MCF 10A (cell line): ENCODE data around the gene TREML1. TPM values are rescaled to one million over a fixed set of nuclear protein-coding genes. Genes with fewer than 3 reads are reported as not detected.

ENCODE experiments used
- BruUV-seq: library from RNA; stranded (reverse); fragments of 400-500 nt; replicated peaks from 2 replicates; lab custom pipeline; 2021; lab: Mats Ljungman, UMichigan
- CTCF ChIA-PET: fragments of 300-600 bp; sonication (Branson Sonifier 250); formaldehyde crosslinking; extraction: SDS; loops from one replicate; lab custom pipeline; 2021; ENCODE audit warnings: antibody characterized with exemption, inconsistent platforms; lab: Yijun Ruan, JAX
- POLR2A ChIA-PET: fragments of 300-600, 350-650 bp; sonication (Branson Sonifier 250); formaldehyde crosslinking; extraction: SDS; loops from one replicate; lab custom pipeline; 2020; ENCODE audit warnings: antibody characterized with exemption, inconsistent platforms; lab: Yijun Ruan, JAX
- DNase-seq: peaks from one replicate; pipeline ENCODE4 v3.0.0-alpha.2; 2018; ENCODE audit not compliant: unreplicated experiment
- H3K27ac Mint-ChIP-seq: one replicate; pipeline ENCODE4 v1.8.0; 2022; ENCODE audit warnings: mild to moderate bottlenecking, low read depth, mixed read lengths; ENCODE audit not compliant: unreplicated experiment
- H3K27me3 Mint-ChIP-seq: one replicate; pipeline ENCODE4 v1.8.0; 2022; ENCODE audit warnings: mixed read lengths; ENCODE audit not compliant: insufficient read depth, unreplicated experiment
- H3K36me3 Mint-ChIP-seq: one replicate; pipeline ENCODE4 v1.8.0; 2022; ENCODE audit warnings: mild to moderate bottlenecking, moderate library complexity, mixed read lengths; ENCODE audit not compliant: insufficient read depth, unreplicated experiment
- H3K4me1 Mint-ChIP-seq: one replicate; pipeline ENCODE4 v1.8.0; 2022; ENCODE audit warnings: mixed read lengths; ENCODE audit not compliant: insufficient read depth, unreplicated experiment
- H3K4me3 Mint-ChIP-seq: one replicate; pipeline ENCODE4 v1.8.0; 2022; ENCODE audit warnings: mild to moderate bottlenecking, moderate library complexity, mixed read lengths; ENCODE audit not compliant: unreplicated experiment
- H3K9me3 Mint-ChIP-seq: one replicate; pipeline ENCODE4 v1.8.0; 2022; ENCODE audit warnings: mixed read lengths; ENCODE audit not compliant: unreplicated experiment
- CTCF ChIP-seq: fragments of 200-600 bp; IDR thresholded peaks from one replicate; pipeline ENCODE4 v1.8.0; 2022; ENCODE audit warnings: antibody characterized with exemption, mild to moderate bottlenecking; ENCODE audit not compliant: unreplicated experiment
- intact Hi-C: fragments of 100-400 bp; cut with micrococcal nuclease; formaldehyde crosslinking; loops from 2 replicates; pipeline ENCODE4 v1.14.1; 2022
- total RNA-seq: library from RNA; stranded (reverse); gene quantifications from 2 replicates; pipeline ENCODE4 v1.2.3, GENCODE V29; 2022

Gene TREML1
- total RNA-seq, 1 experiment from 2014 or later: not detected

GRCh38 chr6:41156771-41157170, 2.6 kb upstream of the TREML1 start:
- H3K27me3 Mint-ChIP-seq: no peaks in the 10 kb centered on the region
- no TSS peak for BruUV-seq

GRCh38 chr6:41156001-41156400, 1.9 kb upstream of the TREML1 start:
- Mint-ChIP-seq H3K36me3 (no peaks in the 10 kb centered on the region), H3K4me3 (no peak overlapping the region), H3K9me3 (no peaks in the 10 kb centered on the region), H3K27ac (no peak overlapping the region), H3K4me1 (peaks cover 4% of the 10 kb centered on the region), H3K27me3 (no peaks in the 10 kb centered on the region)
- CTCF ChIA-PET: no interaction called here
- TF ChIP-seq CTCF: no peak
- BruUV-seq: no TSS peak
- DNase-seq: no peak
- intact Hi-C loops: no loop called here
- POLR2A ChIA-PET: no interaction called here

More at GRCh38 chr6:41156771-41157170, 2.6 kb upstream of the TREML1 start:
- Mint-ChIP-seq H3K4me1 (peaks cover 4% of the 10 kb centered on the region), H3K4me3 (no peak overlapping the region), H3K36me3 (no peaks in the 10 kb centered on the region), H3K9me3 (no peaks in the 10 kb centered on the region), H3K27ac (no peak overlapping the region)
- POLR2A ChIA-PET: no interaction called here
- CTCF ChIA-PET: no interaction called here
- DNase-seq: no peak
- intact Hi-C loops: no loop called here
- no peak for TF ChIP-seq CTCF

GRCh38 chr6:41155132-41155805, 1.1 kb upstream of the TREML1 start:
- intact Hi-C loops: no loop called here
- no peaks in the 10 kb centered on the region for H3K27me3 Mint-ChIP-seq
- H3K9me3 Mint-ChIP-seq: no peaks in the 10 kb centered on the region
- BruUV-seq: no TSS peak
- H3K4me1 Mint-ChIP-seq: peaks cover 4% of the 10 kb centered on the region
- ChIA-PET POLR2A (no interaction called here), CTCF (no interaction called here)
- no peak overlapping the region for H3K27ac Mint-ChIP-seq
- H3K36me3 Mint-ChIP-seq: no peaks in the 10 kb centered on the region
- DNase-seq: no peak
- no peak overlapping the region for H3K4me3 Mint-ChIP-seq
- TF ChIP-seq CTCF: no peak

GRCh38 chr6:41153451-41153850, 696 bp downstream of the TREML1 start:
- no peak for TF ChIP-seq CTCF
- no peaks in the 10 kb centered on the region for H3K27me3 Mint-ChIP-seq
- POLR2A ChIA-PET: no interaction called here

More at GRCh38 chr6:41153451-41153850, 696 bp downstream of the TREML1 start:
- intact Hi-C loops: no loop called here
- H3K9me3 Mint-ChIP-seq: no peaks in the 10 kb centered on the region
- H3K36me3 Mint-ChIP-seq: no peaks in the 10 kb centered on the region
- DNase-seq: no peak
- BruUV-seq: no TSS peak
- no peak overlapping the region for H3K4me3 Mint-ChIP-seq
- peaks cover 4% of the 10 kb centered on the region for H3K4me1 Mint-ChIP-seq
- H3K27ac Mint-ChIP-seq: no peak overlapping the region
- CTCF ChIA-PET: interaction anchor here (1.0 kb wide), 1 partner anchor 17 kb away, joined by 3 read pairs; no protein-coding TSS in a partner anchor
